HG03521 (cell line): ENCODE data around the gene NDFIP2.

Experiments used
- ATAC-seq: cut with Tn5 transposase; IDR thresholded peaks from one replicate; pipeline ENCODE4 v1.9.1; 2021; ENCODE audit warnings: mild to moderate bottlenecking, moderate library complexity; ENCODE audit not compliant: unreplicated experiment

The NDFIP2 gene

GRCh38 chr13:79457948-79458347 is 23.0 kb upstream of the NDFIP2 start:
- no peak for ATAC-seq

GRCh38 chr13:79458436-79458835 is 22.5 kb upstream of the NDFIP2 start:
- no peak for ATAC-seq

DNA sequence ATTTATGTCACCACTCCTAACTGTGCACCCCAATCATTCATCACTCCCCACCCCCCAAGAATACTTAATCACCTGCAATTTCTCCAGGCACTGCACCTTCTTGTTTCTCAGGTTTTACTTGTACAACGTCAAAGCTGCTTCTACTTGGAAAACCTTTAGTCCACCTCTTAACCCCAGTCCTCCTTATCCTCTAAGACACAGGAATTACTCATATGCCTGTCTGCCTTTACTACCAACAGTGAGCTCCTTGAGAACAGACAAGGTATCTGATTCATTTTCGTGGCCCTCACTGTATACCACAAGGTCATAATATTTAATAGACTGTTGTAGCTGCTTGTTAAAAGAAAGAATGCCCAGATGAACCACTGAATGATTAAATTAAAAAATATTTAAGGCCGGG is 21.0 kb upstream of the NDFIP2 start:
- no peak for ATAC-seq

GRCh38 chr13:79462895-79463294 is 18.1 kb upstream of the NDFIP2 start:
- ATAC-seq, result no peak

DNA sequence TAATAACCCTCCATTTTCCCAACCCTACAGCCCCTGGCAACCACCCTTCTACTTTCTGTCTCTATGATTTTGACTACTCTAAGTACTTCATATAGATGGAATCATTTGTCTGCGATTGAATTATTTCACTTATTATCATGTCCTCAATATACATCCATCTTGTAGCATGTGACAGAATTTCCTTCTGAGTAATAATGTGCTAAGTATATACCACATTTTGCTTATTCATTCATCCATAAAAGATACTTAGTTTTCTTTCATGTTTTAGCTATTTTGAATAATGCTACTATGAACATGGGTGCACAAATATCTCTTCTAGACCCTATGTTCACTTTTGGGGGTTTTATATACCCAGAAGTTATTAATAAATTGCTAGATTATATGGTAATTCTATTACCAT is 17.4 kb upstream of the NDFIP2 start:
- ATAC-seq, result no peak

- ATAC-seq, result no peak
Observed at GRCh38 chr13:79466872-79467271, 14.1 kb upstream of the NDFIP2 start.

DNA sequence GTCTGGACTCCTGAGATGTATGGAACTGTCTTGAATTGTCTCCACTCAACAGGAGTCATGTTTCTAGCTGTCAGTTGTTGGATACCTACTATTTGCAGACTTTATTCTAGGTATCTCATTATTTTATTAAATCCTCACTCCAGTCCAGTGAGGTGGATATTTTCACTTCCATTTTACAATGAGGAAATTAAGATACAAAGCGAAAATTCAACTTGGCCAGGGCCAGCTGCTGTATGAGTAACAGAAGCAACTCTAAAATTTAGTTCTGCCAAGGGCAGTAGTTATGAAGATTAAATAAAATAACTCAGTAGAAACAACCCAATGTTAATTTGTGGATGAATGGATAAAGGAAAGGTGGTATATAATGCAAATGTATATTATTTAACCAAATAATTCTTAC is 12.6 kb upstream of the NDFIP2 start:
- ATAC-seq, result no peak

DNA sequence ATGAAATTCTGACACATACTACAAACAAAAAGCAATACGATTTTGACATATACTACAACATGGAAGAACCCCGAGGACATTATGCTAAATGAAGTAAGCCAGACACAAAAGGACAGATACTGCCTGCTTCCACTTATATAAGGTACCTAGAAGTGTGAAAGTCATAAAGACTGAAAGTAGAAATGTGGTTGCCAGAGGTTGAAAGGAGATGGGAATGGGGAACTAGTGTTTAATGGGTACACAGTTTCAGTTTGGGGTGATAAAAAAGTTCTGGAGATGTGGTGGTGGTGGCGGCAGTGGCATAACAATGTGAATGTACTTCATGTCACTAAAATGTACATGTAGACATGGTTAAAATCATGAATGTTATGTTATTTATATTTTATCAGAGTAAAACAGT is 12.1 kb upstream of the NDFIP2 start:
- no peak for ATAC-seq

GRCh38 chr13:79469608-79470007 is 11.3 kb upstream of the NDFIP2 start:
- ATAC-seq, result no peak

GRCh38 chr13:79470666-79471065 is 10.3 kb upstream of the NDFIP2 start:
- no peak for ATAC-seq

GRCh38 chr13:79475569-79475968 is 5.4 kb upstream of the NDFIP2 start:
- ATAC-seq, result no peak

- no peak for ATAC-seq
Observed at GRCh38 chr13:79477968-79478367, 3.0 kb upstream of the NDFIP2 start.

DNA sequence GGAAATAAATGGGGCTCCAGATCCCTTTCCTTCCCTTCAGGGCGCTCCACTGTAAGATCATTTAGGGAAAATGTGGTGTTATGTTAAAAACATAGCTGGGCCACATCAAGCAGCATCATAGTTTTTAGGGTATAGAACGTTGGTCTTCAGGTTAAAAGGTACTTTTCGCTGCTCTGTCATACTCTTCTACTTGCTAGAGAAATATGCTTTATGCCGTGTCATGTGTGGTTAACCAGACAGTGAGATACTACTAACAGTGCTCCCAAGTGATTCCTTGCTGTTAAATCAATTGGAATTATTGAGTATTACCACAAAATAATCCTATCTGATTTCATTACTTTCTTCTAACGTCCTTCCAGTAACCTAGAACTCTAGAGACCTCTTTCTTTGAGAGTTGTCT is 1.1 kb upstream of the NDFIP2 start:
- no peak for ATAC-seq

DNA sequence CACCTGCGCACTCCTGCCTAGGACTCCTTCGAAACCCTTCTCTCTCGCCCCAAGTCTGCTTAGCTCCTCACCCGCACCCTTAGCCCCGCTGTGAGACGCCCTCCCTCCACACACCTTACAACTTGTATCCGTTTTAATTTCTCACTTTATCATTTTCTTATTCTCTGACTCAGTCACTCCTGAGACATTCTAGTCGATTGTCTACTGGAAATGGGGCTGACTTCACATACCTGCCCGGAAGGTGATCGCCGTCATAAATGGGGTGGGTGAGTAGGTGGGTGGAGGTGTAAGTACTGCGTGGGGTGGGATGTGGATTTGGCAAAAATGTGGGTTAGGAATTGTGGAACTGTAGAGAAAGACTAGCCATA is 714 bp downstream of the NDFIP2 start:
- peak; percentile 29 for ATAC-seq

GRCh38 chr13:79482281-79482970 is 1.5 kb downstream of the NDFIP2 start:
- ATAC-seq, result no peak

GRCh38 chr13:79483086-79483706 is 2.2 kb downstream of the NDFIP2 start:
- no peak for ATAC-seq

DNA sequence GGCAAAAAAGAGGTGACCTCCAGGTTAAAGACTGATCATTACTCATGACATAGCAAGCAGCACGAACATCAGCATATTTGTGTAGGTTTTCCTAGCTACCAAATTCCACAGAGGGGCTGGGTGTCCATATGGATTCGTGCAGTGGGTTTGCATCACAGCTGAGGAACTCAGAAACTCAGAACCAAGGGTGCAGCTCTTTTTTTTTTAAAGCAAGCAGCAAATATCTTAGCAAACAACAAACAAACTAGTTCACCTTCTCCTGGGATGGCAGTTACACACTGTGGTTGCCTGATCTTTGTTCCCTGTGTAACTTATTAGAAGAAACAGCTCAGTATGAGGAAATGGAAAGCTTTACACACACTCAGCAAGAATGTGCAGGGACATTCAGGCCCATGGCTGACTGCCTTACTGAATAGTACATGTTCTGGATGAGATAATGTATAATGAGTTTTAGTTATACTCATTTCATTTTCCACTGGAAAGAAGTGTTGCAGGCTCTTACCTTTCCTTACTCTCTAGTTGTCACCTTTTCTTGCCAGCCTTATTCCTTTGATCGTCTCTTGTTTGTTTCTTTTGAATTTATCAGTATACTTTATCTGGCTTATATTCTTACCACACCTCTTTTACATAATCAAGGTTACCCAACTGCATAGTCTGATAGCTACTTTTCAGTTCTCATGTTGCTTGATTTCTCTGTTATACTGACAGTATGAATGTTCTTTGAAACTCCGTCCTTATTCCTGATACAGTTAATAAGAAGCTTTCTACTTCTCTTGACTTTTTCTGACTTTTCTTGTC is 4.3 kb downstream of the NDFIP2 start:
- ATAC-seq, result no peak

GRCh38 chr13:79486433-79487188 is 5.7 kb downstream of the NDFIP2 start:
- no peak for ATAC-seq

- ATAC-seq, result no peak
Observed at GRCh38 chr13:79490326-79490725, 9.4 kb downstream of the NDFIP2 start.

DNA sequence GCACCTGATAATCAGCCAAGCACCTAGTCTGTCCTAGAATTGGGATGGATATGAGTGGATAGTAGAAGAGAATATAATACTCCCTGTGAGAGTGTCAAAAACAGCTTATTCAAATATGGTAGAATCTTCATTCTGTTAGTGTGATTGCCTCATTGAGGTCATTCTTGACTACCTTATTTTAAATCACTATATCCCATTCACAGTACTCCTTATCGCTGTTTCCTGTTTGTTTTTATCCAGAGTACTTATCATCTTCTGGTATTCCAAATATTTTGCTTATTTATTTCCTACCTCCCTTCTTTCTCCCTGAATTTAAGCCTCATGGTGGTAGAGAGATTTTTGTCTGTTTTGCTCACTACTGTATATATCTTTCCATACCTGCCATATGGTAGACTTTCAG is 9.9 kb downstream of the NDFIP2 start:
- no peak for ATAC-seq

GRCh38 chr13:79491715-79492114 is 10.8 kb downstream of the NDFIP2 start:
- ATAC-seq, result no peak
